GM18519 (cell line): ENCODE measurements around the gene VN1R5.
"Not testable (repeated sequence)": the region's sequence is repeated elsewhere in the genome, so short reads cannot be mapped to it uniquely, and the experiment has no call there.

Experiments used
- ATAC-seq: cut with Tn5 transposase; IDR thresholded peaks from one replicate; pipeline ENCODE4 v1.9.1; 2021; ENCODE audit warnings: mild to moderate bottlenecking, moderate library complexity; ENCODE audit not compliant: unreplicated experiment, low FRiP score

Gene VN1R5

GRCh38 chr1:247270003-247270402 lies 14.1 kb downstream of the VN1R5 start:
- no peak for ATAC-seq

GRCh38 chr1:247273013-247273412 lies 17.1 kb downstream of the VN1R5 start:
- ATAC-seq, result no peak

GRCh38 chr1:247274605-247275256 lies 18.9 kb downstream of the VN1R5 start:
- no peak for ATAC-seq

- ATAC-seq, result no peak
These were observed 21.3 kb downstream of the VN1R5 start for GRCh38 chr1:247277191-247277590.

- ATAC-seq, result no peak
These were observed 25.2 kb downstream of the VN1R5 start for GRCh38 chr1:247281001-247281574.

- ATAC-seq, result no peak
These were observed 30.3 kb downstream of the VN1R5 start for GRCh38 chr1:247286134-247286670.

- no peak for ATAC-seq
These were observed 31.6 kb downstream of the VN1R5 start for GRCh38 chr1:247287460-247287859.

GRCh38 chr1:247288341-247288740 lies 32.5 kb downstream of the VN1R5 start:
- no peak for ATAC-seq

- not testable (repeated sequence) for ATAC-seq
These were observed 33.5 kb downstream of the VN1R5 start for GRCh38 chr1:247289274-247289892.

GRCh38 chr1:247290576-247290975 lies 34.7 kb downstream of the VN1R5 start:
- no peak for ATAC-seq

GRCh38 chr1:247291161-247291560 lies 35.3 kb downstream of the VN1R5 start:
- ATAC-seq, result no peak

GRCh38 chr1:247291833-247292561 lies 36.1 kb downstream of the VN1R5 start:
- no peak for ATAC-seq

GRCh38 chr1:247293047-247293446 lies 37.2 kb downstream of the VN1R5 start:
- no peak for ATAC-seq

- ATAC-seq, result no peak
These were observed 38.4 kb downstream of the VN1R5 start for GRCh38 chr1:247294282-247294681.

- ATAC-seq, result no peak
These were observed 39.4 kb downstream of the VN1R5 start for GRCh38 chr1:247295274-247295684.

- ATAC-seq, result no peak
These were observed 39.9 kb downstream of the VN1R5 start for GRCh38 chr1:247295746-247296145.

GRCh38 chr1:247296599-247297180 lies 40.8 kb downstream of the VN1R5 start:
- no peak for ATAC-seq

GRCh38 chr1:247297263-247298123 lies 41.6 kb downstream of the VN1R5 start:
- ATAC-seq, result no peak

GRCh38 chr1:247298124-247298481 lies 42.2 kb downstream of the VN1R5 start:
- ATAC-seq, result no peak

GRCh38 chr1:247298701-247299100 lies 42.8 kb downstream of the VN1R5 start:
- ATAC-seq, result no peak
